ENCODE measurements around the gene HMGN2.

Gene HMGN2

GRCh38 chr1:26472901-26473845 is 933 bp downstream of the HMGN2 start:
- H3K4me2 ChIP-seq, result peak overlapping the region; percentile 80 to 98 (median 92)
- peaks cover 42 to 68% (median 45%) of the 10 kb centered on the region in 10 experiments for H3K4me1 ChIP-seq
- H4K20me1 ChIP-seq, result peaks cover 32 to 76% (median 54%) of the 10 kb centered on the region in 11 experiments; a peak in 21 of 22 replicates
- H3K9ac ChIP-seq, result peak overlapping the region; percentile 99 to 100 (median 100)
- H3K36me3 ChIP-seq, result peaks cover 53 to 67% (median 61%) of the 10 kb centered on the region in 11 experiments
- H3K4me3 ChIP-seq, result peak overlapping the region; percentile 89 to 97 (median 93)
- H3K9me3 ChIP-seq (replicated peaks in 1 of 11), result no peaks in the 10 kb centered on the region
- TF ChIP-seq Cebpa-rat (IDR thresholded peaks at IDR 0.05), result peak in 2 of 11 experiments; percentile 45 to 51; a peak in 1 of 22 replicates
- no peaks in the 10 kb centered on the region for H3K27me3 ChIP-seq
- peak overlapping the region; percentile 99 to 100 (median 100); a peak in 21 of 22 replicates for H3K27ac ChIP-seq

- peaks cover 35 to 66% (median 40%) of the 10 kb centered on the region in 10 experiments for H3K4me1 ChIP-seq
- H3K36me3 ChIP-seq, result peaks cover 50 to 69% (median 59%) of the 10 kb centered on the region in 11 experiments
- H3K9me3 ChIP-seq (replicated peaks in 1 of 11), result no peaks in the 10 kb centered on the region
- peak overlapping the region in 6 of 11 experiments; percentile 26 to 100 (median 100); a peak in 6 of 22 replicates for H3K9ac ChIP-seq
- peak overlapping the region in 10 of 11 experiments; percentile 80 to 98 (median 92); a peak in 20 of 22 replicates for H3K4me2 ChIP-seq
- H3K27ac ChIP-seq, result peak overlapping the region in 2 of 11 experiments; percentile 100; a peak in 2 of 22 replicates
- TF ChIP-seq Cebpa-rat (IDR thresholded peaks at IDR 0.05), result no peak
- peak overlapping the region in 8 of 10 experiments; percentile 89 to 97 (median 94); a peak in 11 of 20 replicates for H3K4me3 ChIP-seq
- H3K27me3 ChIP-seq, result no peaks in the 10 kb centered on the region
- H4K20me1 ChIP-seq, result peaks cover 32 to 65% (median 46%) of the 10 kb centered on the region in 11 experiments; a peak in 21 of 22 replicates
These were observed 2.6 kb downstream of the HMGN2 start for GRCh38 chr1:26474818-26475217.

- Histone ChIP-seq H3K9me3 (replicated peaks in 1 of 11) (no peaks in the 10 kb centered on the region), H4K20me1 (peaks cover 26 to 61% (median 38%) of the 10 kb centered on the region in 11 experiments; a peak in 20 of 22 replicates), H3K9ac (no peak overlapping the region), H3K4me1 (peaks cover 27 to 66% (median 40%) of the 10 kb centered on the region in 10 experiments), H3K27ac (no peak overlapping the region), H3K4me3 (no peak overlapping the region), H3K27me3 (no peaks in the 10 kb centered on the region), H3K36me3 (peaks cover 48 to 77% (median 63%) of the 10 kb centered on the region in 11 experiments), H3K4me2 (peak overlapping the region in 2 of 11 experiments; percentile 10 to 12; a peak in 5 of 22 replicates)
- no peak for TF ChIP-seq Cebpa-rat (IDR thresholded peaks at IDR 0.05)
These were observed 3.7 kb downstream of the HMGN2 start for GRCh38 chr1:26475989-26476388.

GRCh38 chr1:26476958-26477357 is 4.7 kb downstream of the HMGN2 start:
- Histone ChIP-seq H3K4me3 (no peak overlapping the region), H3K4me2 (peak overlapping the region in 1 of 11 experiments; percentile 10; a peak in 2 of 22 replicates), H3K9me3 (replicated peaks in 1 of 11) (no peaks in the 10 kb centered on the region), H3K4me1 (peaks cover 17 to 63% (median 37%) of the 10 kb centered on the region in 10 experiments), H3K27me3 (no peaks in the 10 kb centered on the region), H3K9ac (no peak overlapping the region), H3K36me3 (peaks cover 51 to 87% (median 71%) of the 10 kb centered on the region in 11 experiments), H3K27ac (0 out of 22 replicates have a peak overlapping the region, but pooled peaks of 1 of the 11 experiments have one; percentile 2), H4K20me1 (peaks cover 18 to 56% (median 38%) of the 10 kb centered on the region in 11 experiments; a peak in 20 of 22 replicates)
- no peak for TF ChIP-seq Cebpa-rat (IDR thresholded peaks at IDR 0.05)

- no peaks in the 10 kb centered on the region for H3K27me3 ChIP-seq
- H4K20me1 ChIP-seq, result peaks cover 17 to 56% (median 38%) of the 10 kb centered on the region in 11 experiments; a peak in 20 of 22 replicates
- H3K27ac ChIP-seq, result no peak overlapping the region
- H3K4me3 ChIP-seq, result no peak overlapping the region
- peaks cover 17 to 63% (median 37%) of the 10 kb centered on the region in 10 experiments for H3K4me1 ChIP-seq
- peak overlapping the region in 1 of 11 experiments; percentile 24; a peak in 2 of 22 replicates for H3K4me2 ChIP-seq
- H3K9me3 ChIP-seq (replicated peaks in 1 of 11), result no peaks in the 10 kb centered on the region
- TF ChIP-seq Cebpa-rat (IDR thresholded peaks at IDR 0.05), result no peak
- H3K36me3 ChIP-seq, result peaks cover 51 to 90% (median 71%) of the 10 kb centered on the region in 11 experiments
- no peak overlapping the region for H3K9ac ChIP-seq
These were observed 5.4 kb downstream of the HMGN2 start for GRCh38 chr1:26477446-26478152.

GRCh38 chr1:26478159-26478558 is 5.9 kb downstream of the HMGN2 start:
- H3K36me3 ChIP-seq, result peaks cover 51 to 89% (median 69%) of the 10 kb centered on the region in 11 experiments
- peaks cover 15 to 54% (median 36%) of the 10 kb centered on the region in 11 experiments; a peak in 20 of 22 replicates for H4K20me1 ChIP-seq
- no peak for TF ChIP-seq Cebpa-rat (IDR thresholded peaks at IDR 0.05)

GRCh38 chr1:26478988-26479387 is 6.7 kb downstream of the HMGN2 start:
- no peak overlapping the region for H3K9ac ChIP-seq
- H3K36me3 ChIP-seq, result peaks cover 45 to 81% (median 61%) of the 10 kb centered on the region in 11 experiments
- H4K20me1 ChIP-seq, result peaks cover 7 to 46% (median 28%) of the 10 kb centered on the region in 11 experiments; a peak in 19 of 22 replicates
- H3K4me3 ChIP-seq, result no peak overlapping the region
- H3K4me2 ChIP-seq, result no peak overlapping the region
- H3K4me1 ChIP-seq, result peaks cover 10 to 57% (median 29%) of the 10 kb centered on the region in 10 experiments
- no peaks in the 10 kb centered on the region for H3K9me3 ChIP-seq (replicated peaks in 1 of 11)
- no peaks in the 10 kb centered on the region for H3K27me3 ChIP-seq
- no peak overlapping the region for H3K27ac ChIP-seq
- no peak for TF ChIP-seq Cebpa-rat (IDR thresholded peaks at IDR 0.05)

More at GRCh38 chr1:26478159-26478558, 5.9 kb downstream of the HMGN2 start:
- Histone ChIP-seq H3K4me2 (no peak overlapping the region), H3K9ac (no peak overlapping the region), H3K27ac (no peak overlapping the region), H3K4me3 (no peak overlapping the region), H3K4me1 (peaks cover 17 to 63% (median 37%) of the 10 kb centered on the region in 10 experiments), H3K27me3 (no peaks in the 10 kb centered on the region), H3K9me3 (replicated peaks in 1 of 11) (no peaks in the 10 kb centered on the region)

GRCh38 chr1:26482921-26483320 is 10.7 kb downstream of the HMGN2 start:
- H3K9me3 ChIP-seq (replicated peaks in 1 of 11), result no peaks in the 10 kb centered on the region
- H3K36me3 ChIP-seq, result peaks cover 12 to 47% (median 28%) of the 10 kb centered on the region in 11 experiments
- no peak for TF ChIP-seq Cebpa-rat (IDR thresholded peaks at IDR 0.05)
- H3K27me3 ChIP-seq, result no peaks in the 10 kb centered on the region
- 0 out of 22 replicates have a peak overlapping the region, but pooled peaks of 1 of the 11 experiments have one; percentile 4 for H3K27ac ChIP-seq
- H4K20me1 ChIP-seq, result peaks cover 0 to 11% (median 0%) of the 10 kb centered on the region in 11 experiments; a peak in 3 of 22 replicates
- H3K4me1 ChIP-seq, result peaks cover 0 to 27% (median 17%) of the 10 kb centered on the region in 10 experiments; a peak in 17 of 20 replicates
- H3K9ac ChIP-seq, result no peak overlapping the region
- H3K4me2 ChIP-seq, result no peak overlapping the region
- no peak overlapping the region for H3K4me3 ChIP-seq

Data from BLaER1 treated with 17β-estradiol and CSF1 and Interleukin-3, amounts not matched to agents 10 nM and 100 nM (cell line).